NT2/D1 (cell line): ENCODE results near the gene TNFAIP8L3.

Source experiments
- DNase-seq: peaks from one replicate; pipeline ENCODE4 v3.0.0-alpha.2; 2011; ENCODE audit warnings: low read depth, low spot score
- H3K27me3 ChIP-seq: 2 replicates; pipeline ENCODE4 v1.6.0; 2011; ENCODE audit warnings: mild to moderate bottlenecking; ENCODE audit not compliant: insufficient read length, insufficient read depth
- H3K36me3 ChIP-seq: 2 replicates; pipeline ENCODE4 v1.6.1; 2011; ENCODE audit warnings: mild to moderate bottlenecking, low read length, mixed read lengths; ENCODE audit not compliant: insufficient read depth, insufficient read length
- H3K4me1 ChIP-seq: 2 replicates; pipeline ENCODE4 v1.5.1; 2011; ENCODE audit not compliant: insufficient read depth, insufficient read length
- H3K4me3 ChIP-seq: 2 replicates; pipeline ENCODE4 v1.5.1; 2011; ENCODE audit warnings: low read depth; ENCODE audit not compliant: insufficient read length
- H3K9ac ChIP-seq: 2 replicates; pipeline ENCODE4 v1.6.0; 2011; ENCODE audit warnings: low read depth; ENCODE audit not compliant: insufficient read length
- H3K9me3 ChIP-seq: 2 replicates; pipeline ENCODE4 v1.5.1; 2011; ENCODE audit warnings: mild to moderate bottlenecking, low read length; ENCODE audit not compliant: insufficient read depth
- SUZ12 ChIP-seq: IDR thresholded peaks from 2 replicates; pipeline ENCODE4 v1.6.1; 2011; ENCODE audit not compliant: insufficient read length, insufficient read depth; ENCODE audit errors: extremely low read depth
- YY1 ChIP-seq: IDR thresholded peaks from 2 replicates; pipeline ENCODE4 v1.6.1; 2011; ENCODE audit not compliant: insufficient read length, insufficient read depth
- ZNF274 ChIP-seq: IDR thresholded peaks from 2 replicates; pipeline ENCODE4 v1.6.1; 2011; ENCODE audit warnings: mild to moderate bottlenecking, low read depth, low read length

TNFAIP8L3 gene

DNA sequence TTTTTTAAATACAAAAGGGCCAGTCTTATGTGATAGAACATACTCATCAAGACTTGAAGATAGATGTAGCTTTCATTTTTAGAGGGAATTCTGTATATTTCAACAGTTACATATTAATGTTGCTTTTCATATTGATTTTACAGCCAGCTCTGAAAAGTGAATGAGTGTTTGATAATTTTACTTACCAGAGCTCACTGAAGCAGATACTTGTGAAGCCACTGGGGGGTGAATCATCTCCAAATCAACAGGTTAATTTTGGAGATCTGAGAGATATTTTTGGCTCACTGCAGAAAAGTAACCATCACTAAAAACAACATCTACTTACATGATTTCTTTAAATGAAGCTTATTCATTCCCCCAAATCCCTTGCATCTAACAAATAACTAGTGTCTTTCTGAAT is 24.7 kb downstream of the TNFAIP8L3 start:
- no peaks in the 10 kb centered on the region for H3K9me3 ChIP-seq
- no peak for DNase-seq
- TF ChIP-seq ZNF274 (no peak), YY1 (no peak), SUZ12 (no peak)
- H3K4me1 ChIP-seq: no peaks in the 10 kb centered on the region
- no peaks in the 10 kb centered on the region for H3K36me3 ChIP-seq
- H3K4me3 ChIP-seq: no peak overlapping the region
- no peak overlapping the region for H3K9ac ChIP-seq
- H3K27me3 ChIP-seq: no peaks in the 10 kb centered on the region

DNA sequence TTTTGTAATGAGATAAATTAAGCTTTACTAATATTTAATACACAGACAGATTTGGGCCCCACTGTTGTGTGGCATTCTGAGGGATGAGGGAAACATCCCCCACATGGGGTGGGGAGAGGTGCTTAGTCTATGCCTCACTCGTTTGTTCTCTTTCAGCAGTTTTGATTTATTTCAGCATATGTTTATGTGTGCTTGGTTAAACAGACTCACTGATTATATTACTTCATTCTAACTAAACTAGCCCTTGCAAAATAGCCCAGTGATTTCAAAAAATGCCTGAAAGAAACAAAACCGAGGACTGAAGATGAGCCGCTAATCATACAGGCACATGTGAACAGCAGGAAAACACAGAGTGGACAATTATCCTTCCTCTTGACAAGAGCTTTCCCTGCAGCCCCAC is 27.2 kb downstream of the TNFAIP8L3 start:
- TF ChIP-seq SUZ12 (no peak), YY1 (no peak), ZNF274 (no peak)
- H3K27me3 ChIP-seq: no peaks in the 10 kb centered on the region
- DNase-seq: no peak
- no peak overlapping the region for H3K9ac ChIP-seq
- H3K9me3 ChIP-seq: no peaks in the 10 kb centered on the region
- no peaks in the 10 kb centered on the region for H3K4me1 ChIP-seq
- H3K36me3 ChIP-seq: no peaks in the 10 kb centered on the region
- no peak overlapping the region for H3K4me3 ChIP-seq

DNA sequence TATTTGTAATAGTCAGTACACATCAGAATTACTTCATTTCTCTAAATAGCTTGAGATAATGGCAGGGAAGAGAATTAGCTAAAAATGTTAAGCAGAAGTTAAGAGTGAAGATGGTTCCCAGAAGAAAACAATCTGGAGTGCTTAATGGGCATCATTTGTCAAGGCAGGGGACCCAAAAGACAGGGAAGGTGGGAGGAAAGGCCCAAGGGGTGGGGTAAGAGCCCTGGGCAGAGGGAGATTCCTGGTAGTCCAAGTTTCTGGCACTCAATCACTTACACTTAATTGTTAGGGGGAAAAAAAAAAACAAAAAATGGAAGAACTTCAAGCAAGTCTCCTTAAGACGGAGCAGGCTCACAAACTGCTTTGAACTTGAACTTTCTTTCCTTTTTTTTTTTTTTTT is 28.9 kb downstream of the TNFAIP8L3 start:
- Histone ChIP-seq H3K4me3 (no peak overlapping the region), H3K9ac (no peak overlapping the region), H3K36me3 (no peaks in the 10 kb centered on the region), H3K27me3 (no peaks in the 10 kb centered on the region), H3K9me3 (no peaks in the 10 kb centered on the region), H3K4me1 (no peaks in the 10 kb centered on the region)
- no peak for DNase-seq
- TF ChIP-seq SUZ12: no peak
- no peak for TF ChIP-seq ZNF274
- TF ChIP-seq YY1: no peak

DNA sequence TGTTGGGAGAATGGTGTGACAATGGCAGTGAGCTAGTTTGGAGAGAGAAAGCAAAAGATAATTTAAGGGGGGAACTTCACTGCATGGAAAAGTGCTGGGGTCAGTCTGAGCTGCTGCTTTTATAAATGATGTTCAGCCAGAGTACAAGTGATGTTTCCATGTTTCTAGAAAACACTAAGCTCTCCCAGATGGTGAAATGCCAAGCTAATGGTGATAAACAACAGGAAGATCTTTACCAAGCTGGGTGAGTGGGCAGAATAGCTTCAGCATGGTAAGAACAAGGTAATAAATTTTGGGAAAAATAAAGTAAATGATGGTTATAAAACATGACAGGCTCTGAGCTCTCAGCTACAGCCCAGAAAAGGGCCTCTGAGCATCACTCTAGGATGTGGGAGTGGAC is 29.4 kb downstream of the TNFAIP8L3 start:
- Histone ChIP-seq H3K9ac (no peak overlapping the region), H3K36me3 (no peaks in the 10 kb centered on the region), H3K4me1 (no peaks in the 10 kb centered on the region), H3K9me3 (no peaks in the 10 kb centered on the region), H3K4me3 (no peak overlapping the region), H3K27me3 (no peaks in the 10 kb centered on the region)
- TF ChIP-seq ZNF274: no peak
- no peak for TF ChIP-seq YY1
- no peak for TF ChIP-seq SUZ12
- DNase-seq: no peak

DNA sequence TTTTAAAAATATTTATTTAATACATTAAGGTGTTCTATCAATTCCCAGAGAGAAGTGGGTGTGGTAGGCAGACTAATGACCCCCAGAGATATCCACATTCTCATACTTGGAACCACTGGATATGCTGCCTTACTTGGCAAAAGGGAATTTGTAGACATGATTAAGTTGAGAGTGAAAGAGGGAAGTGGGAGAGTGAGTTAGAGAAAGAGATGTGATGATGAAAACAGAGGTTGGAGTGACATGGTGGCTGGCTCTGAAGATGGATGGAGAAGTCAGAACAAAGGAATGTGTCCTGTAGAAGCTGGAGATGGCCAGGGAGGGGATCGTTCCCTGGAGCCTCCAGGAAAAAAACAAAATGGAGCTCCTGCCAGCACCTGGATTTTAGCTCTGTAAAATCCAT is 32.0 kb downstream of the TNFAIP8L3 start:
- no peak overlapping the region for H3K9ac ChIP-seq
- no peaks in the 10 kb centered on the region for H3K9me3 ChIP-seq
- no peak for DNase-seq
- H3K4me1 ChIP-seq: no peaks in the 10 kb centered on the region
- no peaks in the 10 kb centered on the region for H3K36me3 ChIP-seq
- no peaks in the 10 kb centered on the region for H3K27me3 ChIP-seq
- H3K4me3 ChIP-seq: no peak overlapping the region
- no peak for TF ChIP-seq YY1
- TF ChIP-seq ZNF274: no peak
- TF ChIP-seq SUZ12: no peak

DNA sequence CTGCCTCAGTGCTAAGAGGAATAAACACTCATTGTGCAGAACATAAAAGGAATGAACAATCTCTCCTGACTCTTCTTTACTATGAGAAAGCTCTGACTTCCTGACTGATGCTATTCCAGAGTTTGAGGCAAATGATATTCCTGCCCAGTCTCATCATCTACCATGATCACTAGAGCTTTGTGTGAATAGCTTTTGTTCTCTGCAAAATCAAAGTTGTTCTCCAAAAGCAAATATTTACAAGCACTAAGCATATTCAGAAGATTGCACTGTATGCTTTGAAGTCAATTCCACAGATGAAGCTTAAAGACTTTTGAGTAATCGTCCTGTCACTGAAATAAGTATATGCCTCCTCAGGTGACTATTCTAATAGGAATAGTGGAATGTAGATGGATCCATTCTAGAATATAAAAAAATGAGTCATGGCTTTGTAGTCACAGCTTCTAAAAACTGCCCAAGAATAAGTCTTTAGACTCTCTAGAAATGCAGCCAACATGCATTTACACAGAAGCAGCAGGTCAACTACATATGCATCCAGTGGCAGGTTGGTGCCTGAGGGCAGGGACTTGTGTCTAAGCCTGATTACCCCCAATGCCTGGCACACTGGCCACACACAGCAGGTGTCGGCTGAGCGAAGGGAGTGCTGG is 34.6 kb downstream of the TNFAIP8L3 start:
- no peaks in the 10 kb centered on the region for H3K27me3 ChIP-seq
- H3K36me3 ChIP-seq: no peaks in the 10 kb centered on the region
- H3K4me1 ChIP-seq: no peaks in the 10 kb centered on the region
- TF ChIP-seq YY1: no peak
- TF ChIP-seq SUZ12: no peak
- no peak for TF ChIP-seq ZNF274
- no peaks in the 10 kb centered on the region for H3K9me3 ChIP-seq
- H3K9ac ChIP-seq: no peak overlapping the region
- no peak overlapping the region for H3K4me3 ChIP-seq
- DNase-seq: no peak

DNA sequence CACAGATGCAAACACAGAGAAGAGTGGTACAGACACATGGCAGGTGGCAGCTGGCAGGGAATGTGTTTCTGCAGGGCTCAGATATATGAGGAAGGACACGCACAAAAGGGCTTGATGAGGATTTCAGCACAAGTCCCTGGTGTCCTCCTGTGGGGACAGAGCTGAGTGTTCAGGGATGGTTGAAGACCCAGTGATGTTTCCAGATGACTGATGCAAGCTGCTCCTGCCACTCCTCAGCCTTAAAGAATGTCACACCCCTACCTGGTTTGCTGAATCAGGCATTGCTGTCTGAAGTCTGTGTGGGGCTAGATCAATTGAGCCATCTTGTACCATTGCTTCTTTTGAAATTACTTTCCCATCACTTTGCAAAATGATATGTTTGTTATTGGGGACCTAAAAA is 40.2 kb downstream of the TNFAIP8L3 start:
- no peaks in the 10 kb centered on the region for H3K9me3 ChIP-seq
- H3K36me3 ChIP-seq: no peaks in the 10 kb centered on the region
- no peaks in the 10 kb centered on the region for H3K27me3 ChIP-seq
- no peak for DNase-seq
- H3K9ac ChIP-seq: no peak overlapping the region
- no peak overlapping the region for H3K4me3 ChIP-seq
- TF ChIP-seq YY1 (no peak), SUZ12 (no peak)
- no peaks in the 10 kb centered on the region for H3K4me1 ChIP-seq
